ENCODE results near the gene SERPINI1. TPM values are rescaled to one million over a fixed set of nuclear protein-coding genes. Genes with fewer than 3 reads are reported as not detected.

SERPINI1 gene
- total and polyA plus RNA-seq, 9 of the 15 experiments (the other 6 are each of a cell fraction or from before 2014, with no cell fraction given), result 1.6 to 9.9 (median 3.5) TPM

GRCh38 chr3:167855306-167855705, 119.8 kb downstream of the SERPINI1 start:
- BruUV-seq (replicated peaks), result no TSS peak
- POLR2A ChIA-PET, result no interaction called here

More at GRCh38 chr3:167855306-167855705, 119.8 kb downstream of the SERPINI1 start:
- no peak for TF ChIP-seq HDAC8 (tag; IDR thresholded peaks at IDR 0.05)
- TF ChIP-seq ZNF695 (CRISPR knock-in tag; IDR thresholded peaks at IDR 0.05), result no peak
- TF ChIP-seq CEBPB (tag; IDR thresholded peaks at IDR 0.05), result no peak
- no peak for TF ChIP-seq MTA3 (IDR thresholded peaks at IDR 0.05; ENCODE audit: borderline replicate concordance)
- TF ChIP-seq RBM22 (IDR thresholded peaks at IDR 0.05; ENCODE audit: low read depth, low read length, poor library complexity, severe bottlenecking), result no peak
- TF ChIP-seq ZKSCAN8 (CRISPR knock-in tag; IDR thresholded peaks at IDR 0.05), result no peak
- TF ChIP-seq CEBPZ (IDR thresholded peaks at IDR 0.05; ENCODE audit: borderline replicate concordance, low read depth, low read length), result no peak
- no peak for TF ChIP-seq ZNF197 (CRISPR knock-in tag; IDR thresholded peaks at IDR 0.05; ENCODE audit: low read depth)
- TF ChIP-seq FOS (IDR thresholded peaks at IDR 0.05; ENCODE audit: extremely low read depth, insufficient read length), result no peak
- no peak for TF ChIP-seq ZZZ3 (IDR thresholded peaks at IDR 0.05)
- no peak for TF ChIP-seq SP1 (CRISPR knock-in tag; IDR thresholded peaks at IDR 0.05)
- no peak for TF ChIP-seq CTCFL (IDR thresholded peaks at IDR 0.05; ENCODE audit: borderline replicate concordance, insufficient read depth, low read depth, low read length, poor library complexity, severe bottlenecking)
- no peak for TF ChIP-seq LEF1 (IDR thresholded peaks at IDR 0.05)
- TF ChIP-seq E2F4 (CRISPR knock-in tag; IDR thresholded peaks at IDR 0.05; ENCODE audit: low read depth), result no peak
- no peak overlapping the region for H3K27ac ChIP-seq (ENCODE audit: extremely low read depth, low read depth, low read length)
- no peak for FAIRE-seq
- no peaks in the 10 kb centered on the region for H3K36me3 ChIP-seq (ENCODE audit: control insufficient read depth, insufficient read depth, low read length)
- H3K4me3 ChIP-seq, result no peak overlapping the region
- DNase-seq (ENCODE audit: extremely low read depth in 1 of 4, low spot score in 3 of 4), result no peak
- ATAC-seq, result no peak
- 0% methylated on average over 1 of the region's 1 CpG for WGBS (ENCODE audit: insufficient coverage, low coverage, missing lambda C conversion rate)
- no peaks in the 10 kb centered on the region for H3K27me3 ChIP-seq (ENCODE audit: control insufficient read depth in 2 of 2, insufficient read depth in 2 of 2, low read length in 2 of 2)
- H2AFZ ChIP-seq (ENCODE audit: low read depth, low read length), result no peak overlapping the region
- H3K9me3 ChIP-seq (replicated peaks; ENCODE audit: control insufficient read depth, insufficient read depth, low read depth, low read length), result no peaks in the 10 kb centered on the region
- CTCF ChIA-PET (ENCODE audit: low intra/inter-chr PET ratio), result no interaction called here
- in situ Hi-C loops (cut with MboI), result no loop called here
- no peaks in the 10 kb centered on the region for H4K20me1 ChIP-seq (replicated peaks; ENCODE audit: control insufficient read depth, insufficient read depth, low read length)
- H3K79me2 ChIP-seq (ENCODE audit: control insufficient read depth, insufficient read depth, low read length), result no peaks in the 10 kb centered on the region
- intact Hi-C loops (cut with micrococcal nuclease), result no loop called here
- no peak overlapping the region for H3K4me2 ChIP-seq (ENCODE audit: insufficient read depth, low read length)
- no peaks in the 10 kb centered on the region for H3K4me1 ChIP-seq (replicated peaks in 1 of 2; ENCODE audit: control insufficient read depth in 2 of 2, insufficient read depth in 2 of 2, low read length in 2 of 2)
- H3K9me1 ChIP-seq (ENCODE audit: control insufficient read depth, insufficient read depth, low read length), result no peaks in the 10 kb centered on the region
- no peak overlapping the region for H3K9ac ChIP-seq (ENCODE audit: insufficient read depth in 1 of 2, low read depth in 2 of 2, low read length in 2 of 2)

Data from K562 (cell line).